ENCODE results near the gene RENBP.

The RENBP gene

DNA sequence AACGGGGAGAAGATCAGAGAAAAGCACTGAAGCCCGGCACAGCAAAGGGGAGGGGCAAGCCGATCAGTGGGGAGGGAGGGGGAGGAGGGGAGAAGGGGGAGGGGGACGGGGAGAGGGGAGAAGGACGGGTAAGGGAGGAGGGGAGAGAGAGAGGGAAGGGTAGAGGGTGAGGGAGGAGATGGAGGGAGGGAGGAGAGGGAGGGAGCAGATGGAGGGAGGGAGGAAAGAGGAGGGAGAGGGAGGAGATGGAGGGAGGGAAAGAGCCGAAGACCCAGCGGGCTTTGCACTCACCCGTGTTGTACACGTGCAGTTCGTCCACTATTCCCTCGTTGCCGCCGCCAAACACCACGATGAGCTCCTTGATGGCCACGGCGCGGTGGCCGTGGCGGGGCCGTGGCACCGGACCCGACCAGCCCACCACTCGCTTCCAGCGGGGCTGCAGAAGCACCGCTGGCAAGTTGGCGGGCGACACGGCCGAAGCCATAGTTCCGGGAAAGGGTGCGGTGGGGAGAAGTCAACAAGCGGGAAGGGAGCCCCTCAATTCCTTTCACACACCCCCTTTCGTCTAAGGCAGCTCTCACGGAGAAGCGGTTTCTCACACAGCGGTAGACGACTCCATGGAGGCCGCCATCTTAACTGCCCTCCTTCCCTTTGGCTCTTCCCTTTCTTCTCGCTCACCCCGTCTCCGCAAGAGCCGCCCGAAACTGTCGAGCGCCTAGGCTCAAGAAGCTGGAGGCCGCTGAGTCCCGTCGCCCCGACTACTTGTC lies 26.1 kb upstream of the RENBP start:
- TF ChIP-seq, protein P1, sequence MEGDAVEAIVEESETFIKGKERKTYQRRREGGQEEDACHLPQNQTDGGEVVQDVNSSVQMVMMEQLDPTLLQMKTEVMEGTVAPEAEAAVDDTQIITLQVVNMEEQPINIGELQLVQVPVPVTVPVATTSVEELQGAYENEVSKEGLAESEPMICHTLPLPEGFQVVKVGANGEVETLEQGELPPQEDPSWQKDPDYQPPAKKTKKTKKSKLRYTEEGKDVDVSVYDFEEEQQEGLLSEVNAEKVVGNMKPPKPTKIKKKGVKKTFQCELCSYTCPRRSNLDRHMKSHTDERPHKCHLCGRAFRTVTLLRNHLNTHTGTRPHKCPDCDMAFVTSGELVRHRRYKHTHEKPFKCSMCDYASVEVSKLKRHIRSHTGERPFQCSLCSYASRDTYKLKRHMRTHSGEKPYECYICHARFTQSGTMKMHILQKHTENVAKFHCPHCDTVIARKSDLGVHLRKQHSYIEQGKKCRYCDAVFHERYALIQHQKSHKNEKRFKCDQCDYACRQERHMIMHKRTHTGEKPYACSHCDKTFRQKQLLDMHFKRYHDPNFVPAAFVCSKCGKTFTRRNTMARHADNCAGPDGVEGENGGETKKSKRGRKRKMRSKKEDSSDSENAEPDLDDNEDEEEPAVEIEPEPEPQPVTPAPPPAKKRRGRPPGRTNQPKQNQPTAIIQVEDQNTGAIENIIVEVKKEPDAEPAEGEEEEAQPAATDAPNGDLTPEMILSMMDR (IDR thresholded peaks at IDR 0.05), result no peak
- Histone ChIP-seq H3K4me3 (ENCODE audit: low read depth, low read length) (peak overlapping the region; percentile 93), H3K79me2 (peaks cover 15% of the 10 kb centered on the region), H2AFZ (peak overlapping the region; percentile 93), H3K9ac (peak overlapping the region; percentile 43), H3K9me3 (ENCODE audit: control insufficient read depth, low read length) (no peaks in the 10 kb centered on the region), H3K27ac (peak overlapping the region; percentile 100), H3K36me3 (ENCODE audit: control insufficient read depth, insufficient read depth, low read length) (no peaks in the 10 kb centered on the region), H3K27me3 (ENCODE audit: control insufficient read depth, insufficient read depth, low read length) (no peaks in the 10 kb centered on the region), H3K4me2 (ENCODE audit: low read length) (peak overlapping the region; percentile 82), H3K4me1 (peaks cover 29% of the 10 kb centered on the region)

DNA sequence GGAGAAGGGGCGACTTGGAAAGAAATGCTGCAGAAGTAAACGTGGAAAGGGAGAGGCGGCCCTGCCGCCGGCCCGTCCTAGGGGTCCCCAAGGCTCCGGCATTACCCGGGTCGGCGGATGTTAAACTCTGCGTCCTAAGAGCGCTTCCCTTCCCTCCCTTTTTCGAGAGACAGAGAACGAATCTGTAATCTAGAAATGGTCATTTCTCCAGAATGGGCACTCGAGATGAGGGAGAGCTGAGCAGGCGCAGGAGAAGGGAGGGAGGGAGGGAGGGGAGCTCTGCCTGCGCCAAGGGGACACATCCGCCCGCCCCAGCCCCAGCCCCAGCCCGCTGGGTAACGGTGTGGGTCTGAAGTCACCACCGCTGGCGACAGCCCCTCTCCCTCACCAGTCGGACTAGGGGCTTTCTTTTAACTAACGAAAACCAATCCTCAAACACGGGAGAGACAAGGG lies 25.5 kb upstream of the RENBP start:
- Histone ChIP-seq H3K9ac (no peak overlapping the region), H3K4me3 (ENCODE audit: low read depth, low read length) (peak overlapping the region; percentile 93), H3K9me3 (ENCODE audit: control insufficient read depth, low read length) (no peaks in the 10 kb centered on the region), H3K36me3 (ENCODE audit: control insufficient read depth, insufficient read depth, low read length) (no peaks in the 10 kb centered on the region), H3K27me3 (ENCODE audit: control insufficient read depth, insufficient read depth, low read length) (no peaks in the 10 kb centered on the region), H3K27ac (no peak overlapping the region), H3K4me2 (ENCODE audit: low read length) (peak overlapping the region; percentile 72), H3K79me2 (peaks cover 21% of the 10 kb centered on the region), H2AFZ (no peak overlapping the region), H3K4me1 (peaks cover 29% of the 10 kb centered on the region)
- TF ChIP-seq, protein P1 (IDR thresholded peaks at IDR 0.05), result no peak

DNA sequence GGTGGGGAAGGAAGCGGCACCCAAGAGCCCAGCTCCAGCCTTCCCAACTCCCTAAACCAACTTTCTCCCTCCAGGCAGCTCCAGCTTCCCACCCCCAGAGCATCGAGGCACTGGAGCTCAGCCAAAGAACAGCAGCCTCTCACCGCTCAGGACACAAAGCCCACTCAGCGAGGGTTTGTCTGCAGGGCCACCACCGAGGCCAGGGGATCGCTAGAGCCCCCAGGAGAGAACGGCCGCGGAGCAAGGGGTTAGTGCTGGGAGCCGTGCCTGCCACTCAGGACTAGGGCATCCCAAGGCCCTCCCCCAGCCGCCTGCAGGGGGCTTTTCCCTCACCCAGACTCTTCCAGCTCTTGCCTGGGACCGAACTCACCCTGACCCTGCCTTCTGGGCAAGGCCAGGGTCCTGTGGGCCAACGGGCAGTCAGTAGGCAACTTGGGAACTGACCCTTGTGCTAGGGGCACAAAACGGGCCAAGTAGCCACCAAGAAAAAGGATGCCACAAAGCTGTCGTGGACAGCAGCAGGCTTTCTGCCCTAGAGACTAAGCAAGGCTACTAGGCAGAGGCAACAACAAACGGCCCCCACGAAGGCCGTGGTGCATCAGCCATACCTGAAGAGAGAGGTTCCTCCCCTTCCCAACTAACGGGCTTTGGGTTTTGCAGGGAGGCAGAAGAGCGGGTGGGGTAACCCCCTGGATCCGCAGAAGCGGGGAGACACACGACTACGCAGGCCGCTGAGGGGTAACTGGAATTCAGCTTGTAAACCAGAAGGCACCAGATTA lies 24.9 kb upstream of the RENBP start:
- Histone ChIP-seq H3K4me1 (peaks cover 29% of the 10 kb centered on the region), H3K9me3 (ENCODE audit: control insufficient read depth, low read length) (no peaks in the 10 kb centered on the region), H3K4me3 (ENCODE audit: low read depth, low read length) (peak overlapping the region; percentile 93), H3K4me2 (ENCODE audit: low read length) (peak overlapping the region; percentile 72), H3K36me3 (ENCODE audit: control insufficient read depth, insufficient read depth, low read length) (no peaks in the 10 kb centered on the region), H3K9ac (no peak overlapping the region), H2AFZ (no peak overlapping the region), H3K27ac (no peak overlapping the region), H3K27me3 (ENCODE audit: control insufficient read depth, insufficient read depth, low read length) (no peaks in the 10 kb centered on the region), H3K79me2 (peaks cover 23% of the 10 kb centered on the region)
- TF ChIP-seq, protein P1 (IDR thresholded peaks at IDR 0.05), result no peak

DNA sequence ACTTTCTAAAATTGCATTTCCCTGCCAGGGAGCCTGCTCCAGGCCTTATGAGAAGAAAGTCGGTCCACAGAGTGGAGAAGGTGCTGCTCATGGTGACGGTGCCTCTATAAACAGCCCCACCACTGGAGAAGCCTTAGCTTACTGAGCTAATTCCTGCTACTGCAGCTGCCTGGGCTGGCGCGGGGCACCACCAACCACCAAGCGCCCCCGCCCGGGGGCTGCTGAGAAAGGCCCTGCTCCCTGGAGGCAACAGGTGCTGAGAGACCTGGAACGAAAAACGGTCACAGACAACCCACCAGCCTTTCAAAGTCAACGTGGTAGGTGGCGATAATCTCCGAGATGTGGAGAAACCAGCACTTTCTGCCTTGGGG lies 24.3 kb upstream of the RENBP start:
- peaks cover 26% of the 10 kb centered on the region for H3K4me1 ChIP-seq
- no peak overlapping the region for H3K4me2 ChIP-seq (ENCODE audit: low read length)
- no peak overlapping the region for H3K9ac ChIP-seq
- no peaks in the 10 kb centered on the region for H3K36me3 ChIP-seq (ENCODE audit: control insufficient read depth, insufficient read depth, low read length)
- H3K4me3 ChIP-seq (ENCODE audit: low read depth, low read length), result no peak overlapping the region
- H2AFZ ChIP-seq, result no peak overlapping the region
- no peaks in the 10 kb centered on the region for H3K9me3 ChIP-seq (ENCODE audit: control insufficient read depth, low read length)
- peaks cover 23% of the 10 kb centered on the region for H3K79me2 ChIP-seq
- H3K27ac ChIP-seq, result no peak overlapping the region
- no peaks in the 10 kb centered on the region for H3K27me3 ChIP-seq (ENCODE audit: control insufficient read depth, insufficient read depth, low read length)
- TF ChIP-seq, protein P1 (IDR thresholded peaks at IDR 0.05), result no peak
